DMS114 treated with DMSO at 0.1 percent for 48 hours (cell line): Measurements from ENCODE around the gene AGBL5.

ENCODE experiments used
- DNase-seq: peaks from one replicate; lab custom pipeline; 2025; ENCODE audit not compliant: unreplicated experiment; lab: John Stamatoyannopoulos, UW

AGBL5 gene

GRCh38 chr2:27050996-27051901 lies at the start of gene AGBL5:
TSS of gene AGBL5 (plus strand) at chr2:27051668. CDS start at chr2:27052959, 1,291 bp downstream.
- DNase-seq, result peak; percentile 89

- DNase-seq, result no peak
These were observed 49.5 kb upstream of the AGBL5 start for GRCh38 chr2:27001950-27002349.

GRCh38 chr2:27003007-27003406 lies 48.5 kb upstream of the AGBL5 start:
- no peak for DNase-seq

GRCh38 chr2:27003857-27004256 lies 47.6 kb upstream of the AGBL5 start:
- no peak for DNase-seq

GRCh38 chr2:27006602-27007415 lies 44.7 kb upstream of the AGBL5 start:
- DNase-seq, result no peak

GRCh38 chr2:27007416-27008374 lies 43.8 kb upstream of the AGBL5 start:
- no peak for DNase-seq

- no peak for DNase-seq
These were observed 42.8 kb upstream of the AGBL5 start for GRCh38 chr2:27008678-27009077.

- DNase-seq, result no peak
These were observed 42.4 kb upstream of the AGBL5 start for GRCh38 chr2:27009083-27009482.

- DNase-seq, result no peak
These were observed 41.8 kb upstream of the AGBL5 start for GRCh38 chr2:27009716-27010115.

- no peak for DNase-seq
These were observed 41.3 kb upstream of the AGBL5 start for GRCh38 chr2:27010139-27010538.

- DNase-seq, result no peak
These were observed 37.7 kb upstream of the AGBL5 start for GRCh38 chr2:27013738-27014137.

GRCh38 chr2:27014771-27015433 lies 36.6 kb upstream of the AGBL5 start:
- no peak for DNase-seq

- DNase-seq, result peak; percentile 39
These were observed 34.6 kb upstream of the AGBL5 start for GRCh38 chr2:27016801-27017325.

GRCh38 chr2:27018142-27018541 lies 33.3 kb upstream of the AGBL5 start:
- DNase-seq, result no peak

- DNase-seq, result no peak
These were observed 32.0 kb upstream of the AGBL5 start for GRCh38 chr2:27019459-27019858.

- DNase-seq, result no peak
These were observed 31.3 kb upstream of the AGBL5 start for GRCh38 chr2:27019931-27020855.

GRCh38 chr2:27021253-27022049 lies 30.0 kb upstream of the AGBL5 start:
- no peak for DNase-seq

- no peak for DNase-seq
These were observed 27.7 kb upstream of the AGBL5 start for GRCh38 chr2:27023740-27024139.
